CD4-positive, alpha-beta T cell treated with Interleukin-21 for 1 hour (primary cell): ENCODE results near the gene MFRP.

ENCODE experiments used
- DNase-seq: peaks from one replicate; pipeline ENCODE4 v3.0.0-alpha.2; 2020

Gene MFRP

DNA sequence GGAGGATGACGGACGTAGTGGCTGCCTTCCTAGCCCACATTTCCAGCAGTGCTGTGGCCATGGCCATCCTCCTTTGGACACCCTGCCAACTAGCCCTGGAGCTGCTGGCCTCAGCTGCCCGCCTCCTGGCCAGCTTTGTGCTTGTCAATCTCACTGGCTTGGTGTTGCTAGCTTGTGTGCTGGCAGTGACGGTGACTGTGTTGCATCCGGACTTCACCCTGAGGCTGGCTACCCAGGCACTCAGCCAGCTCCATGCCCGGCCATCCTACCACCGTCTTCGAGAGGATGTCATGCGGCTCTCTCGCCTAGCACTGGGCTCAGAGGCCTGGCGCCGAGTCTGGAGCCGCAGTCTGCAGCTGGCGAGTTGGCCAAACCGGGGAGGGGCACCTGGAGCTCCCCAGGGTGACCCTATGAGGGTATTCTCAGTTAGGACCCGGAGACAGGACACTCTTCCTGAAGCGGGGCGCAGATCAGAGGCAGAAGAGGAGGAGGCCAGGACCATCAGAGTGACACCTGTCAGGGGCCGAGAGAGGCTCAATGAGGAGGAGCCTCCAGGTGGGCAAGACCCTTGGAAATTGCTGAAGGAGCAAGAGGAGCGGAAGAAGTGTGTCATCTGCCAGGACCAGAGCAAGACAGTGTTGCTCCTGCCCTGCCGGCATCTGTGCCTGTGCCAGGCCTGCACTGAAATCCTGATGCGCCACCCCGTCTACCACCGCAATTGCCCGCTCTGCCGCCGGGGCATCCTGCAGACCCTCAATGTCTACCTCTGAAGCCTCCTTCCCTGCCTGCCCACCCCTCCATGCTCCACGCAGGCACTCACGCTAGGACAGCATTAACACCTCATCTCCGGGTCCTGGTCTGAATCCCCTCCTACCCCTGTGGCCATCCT lies 10.6 kb downstream of the MFRP start:
- no peak for DNase-seq

- DNase-seq, result no peak
Measured at GRCh38 chr11:119335091-119335654, 11.3 kb downstream of the MFRP start.

DNA sequence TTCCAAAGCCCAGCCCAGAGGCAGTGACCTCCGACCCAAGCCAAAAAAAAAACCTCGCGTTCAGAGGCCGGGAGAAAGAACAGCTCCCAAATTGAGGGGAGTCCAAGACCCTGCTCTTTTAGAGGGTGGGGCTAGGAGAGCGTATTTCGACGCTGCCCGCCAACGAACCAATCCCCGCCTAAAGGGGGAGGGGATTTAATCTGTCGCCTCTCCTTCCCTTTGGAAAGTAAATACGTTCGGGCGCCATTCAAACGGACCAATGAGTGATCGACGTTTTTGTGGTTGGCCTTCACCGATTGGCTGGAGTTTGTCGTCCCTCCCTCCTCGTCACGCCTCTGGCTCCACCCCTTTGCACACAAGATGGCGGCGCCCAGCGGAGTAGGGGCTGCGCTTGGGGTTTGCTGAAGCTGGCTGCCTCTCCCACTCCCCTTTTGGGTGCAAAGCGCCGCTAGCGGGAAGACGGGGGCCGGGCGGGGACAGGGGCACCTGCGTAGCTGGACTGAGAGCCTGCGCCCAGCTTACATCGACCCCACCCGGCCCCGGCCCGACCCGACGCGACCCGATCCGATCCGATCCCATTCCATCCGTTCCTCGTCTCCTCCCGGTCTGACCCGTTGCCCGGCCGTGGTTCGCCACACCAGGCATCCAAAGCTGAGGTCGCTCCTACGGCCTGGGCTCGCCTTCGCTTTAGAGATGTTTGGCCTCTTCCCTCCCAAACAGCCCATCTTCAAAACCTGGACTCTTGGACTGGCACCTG lies 12.2 kb downstream of the MFRP start, which contains the start of gene RNF26:
RNF26 (plus strand) TSS at position 354 of the 757 bp plus-strand sequence. CDS start 596 bp downstream, outside the sequence.
- peak; percentile 97 for DNase-seq

DNA sequence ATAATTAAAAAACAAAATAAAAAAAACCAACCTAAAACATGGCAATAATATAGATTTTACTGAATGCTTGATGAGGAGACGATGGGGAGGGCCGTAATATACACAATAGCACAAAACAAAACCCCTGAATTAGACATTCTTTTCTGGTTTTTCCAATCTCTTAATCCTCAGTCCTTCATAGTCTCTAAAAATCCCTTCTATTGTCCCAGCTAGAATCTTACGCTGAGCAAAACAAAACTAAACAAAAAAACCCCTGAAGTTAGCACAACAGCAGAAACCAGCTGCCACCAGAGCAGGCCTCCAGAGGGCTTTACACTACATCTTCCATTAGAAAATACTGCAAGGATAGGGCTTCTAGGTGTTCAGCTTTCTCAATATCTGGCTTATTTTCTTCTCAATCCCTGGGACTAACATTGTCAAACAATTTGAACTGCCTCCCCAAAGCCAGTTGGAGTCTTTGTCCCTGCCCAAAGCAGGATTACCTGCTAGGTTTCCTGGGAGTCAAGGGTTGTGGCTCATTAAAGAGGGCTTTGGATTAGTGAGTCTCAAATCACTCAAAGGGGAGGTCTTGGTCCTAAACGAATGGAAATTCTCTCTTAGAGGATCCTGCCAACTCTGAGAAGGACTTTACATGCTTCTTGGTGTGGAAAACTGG lies 14.3 kb downstream of the MFRP start:
- DNase-seq, result no peak

GRCh38 chr11:119330237-119330636 lies 16.3 kb downstream of the MFRP start:
- DNase-seq, result no peak

GRCh38 chr11:119329320-119329719 lies 17.2 kb downstream of the MFRP start:
- DNase-seq, result no peak

DNA sequence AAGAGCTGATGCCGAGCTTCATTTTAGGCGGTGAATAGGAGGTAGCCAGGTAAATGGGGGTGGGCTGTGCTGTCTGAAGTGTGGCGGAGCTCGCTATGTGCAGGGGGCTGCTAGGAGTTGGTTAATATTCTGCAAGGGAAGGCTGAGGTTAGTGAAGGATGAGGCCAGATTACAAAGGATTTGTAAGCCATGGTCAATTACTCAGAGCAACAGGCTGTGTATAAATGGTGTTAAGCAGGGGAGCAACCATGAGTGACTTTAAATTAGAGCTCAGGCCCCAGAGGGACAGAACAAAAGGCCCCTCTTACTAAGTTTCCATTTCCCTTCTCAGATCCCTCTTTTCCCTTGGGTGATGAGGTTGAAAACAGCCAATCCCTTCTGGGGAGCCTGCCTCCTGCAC lies 22.3 kb downstream of the MFRP start:
- no peak for DNase-seq

GRCh38 chr11:119323532-119324033 lies 22.9 kb downstream of the MFRP start:
- DNase-seq, result peak; percentile 79

DNA sequence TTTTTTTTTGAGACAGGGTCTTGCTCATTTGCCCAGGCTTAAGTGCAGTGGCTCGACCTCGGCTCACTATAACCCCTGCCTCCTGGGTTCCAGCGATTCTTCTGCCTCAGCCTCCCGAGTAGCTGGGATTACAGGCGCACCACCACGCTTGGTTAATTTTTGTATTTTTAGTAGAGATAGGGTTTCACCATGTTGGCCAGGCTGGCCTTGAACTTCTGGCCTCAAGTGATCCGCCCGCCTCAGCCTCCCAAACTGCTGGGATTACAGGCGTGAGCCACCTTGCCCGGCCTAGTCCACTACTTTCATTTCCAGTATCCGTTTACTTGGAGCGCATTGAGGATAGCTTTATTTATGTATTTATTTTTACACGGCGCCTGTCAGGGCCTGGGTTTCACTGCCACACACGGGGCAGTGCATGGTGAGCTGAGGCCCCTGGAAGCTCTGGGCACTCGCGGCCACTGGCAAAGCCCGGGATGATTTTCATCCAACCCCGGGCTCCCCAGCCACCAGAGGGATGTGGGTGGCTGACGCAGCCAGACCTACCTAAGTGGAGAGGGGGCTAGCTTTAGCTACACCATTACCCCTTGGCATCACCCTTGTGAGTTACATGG lies 23.5 kb downstream of the MFRP start:
- DNase-seq, result no peak

DNA sequence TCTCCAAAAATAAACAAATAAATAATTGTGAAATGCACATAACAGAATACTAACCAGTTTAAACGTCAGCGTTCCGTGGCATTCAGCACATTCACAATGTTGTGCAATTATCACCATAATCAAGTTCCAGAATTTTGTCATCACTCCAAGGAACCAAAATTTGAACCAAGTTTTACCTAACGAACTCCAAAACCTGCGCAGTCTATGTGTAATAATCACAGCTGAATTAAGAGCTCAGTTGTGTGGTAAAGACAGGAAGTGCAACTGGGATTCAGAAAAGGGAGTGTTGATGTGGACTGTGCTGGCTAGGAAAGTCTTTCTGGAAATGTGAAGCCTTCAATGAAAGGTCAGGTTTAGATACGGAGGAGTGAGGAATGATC lies 24.2 kb downstream of the MFRP start:
- DNase-seq, result no peak

DNA sequence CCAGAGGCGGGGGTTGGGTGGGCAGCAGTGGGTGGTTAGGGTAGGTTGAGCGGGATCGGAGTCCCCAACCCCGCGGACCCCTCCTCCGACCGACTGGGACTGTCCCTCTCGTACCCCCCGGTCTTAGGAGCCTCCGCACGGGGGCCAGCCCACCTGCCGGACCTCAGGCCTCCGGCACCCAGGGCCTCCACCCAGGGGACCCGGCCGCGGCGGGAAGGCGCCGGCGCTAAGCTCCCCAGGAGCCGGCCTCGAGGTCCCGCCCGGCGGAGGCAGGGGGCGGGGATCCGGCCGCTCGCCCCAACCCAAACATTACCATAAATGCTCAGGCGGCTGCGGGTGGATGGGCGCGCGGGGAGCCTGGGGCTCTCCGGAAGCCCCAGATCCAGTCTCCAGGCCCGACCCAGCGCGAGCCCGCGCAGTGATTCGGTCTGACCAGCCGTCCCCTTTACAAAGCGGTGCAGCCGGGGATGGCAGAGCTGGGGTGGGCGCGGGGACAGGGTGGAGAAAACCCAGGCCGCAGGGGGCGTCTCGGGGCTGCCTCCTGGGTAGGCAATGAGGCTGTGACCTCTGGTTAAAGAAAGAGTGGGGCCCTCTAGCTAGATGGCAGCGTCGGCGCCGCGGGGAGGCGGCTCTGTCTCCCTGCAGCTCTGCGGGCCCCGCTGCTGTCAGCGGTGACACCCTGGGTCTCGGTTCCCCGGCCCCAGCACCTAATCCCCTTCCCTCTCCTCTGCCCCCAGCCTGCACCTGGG lies 25.6 kb downstream of the MFRP start:
- DNase-seq, result peak; percentile 55

DNA sequence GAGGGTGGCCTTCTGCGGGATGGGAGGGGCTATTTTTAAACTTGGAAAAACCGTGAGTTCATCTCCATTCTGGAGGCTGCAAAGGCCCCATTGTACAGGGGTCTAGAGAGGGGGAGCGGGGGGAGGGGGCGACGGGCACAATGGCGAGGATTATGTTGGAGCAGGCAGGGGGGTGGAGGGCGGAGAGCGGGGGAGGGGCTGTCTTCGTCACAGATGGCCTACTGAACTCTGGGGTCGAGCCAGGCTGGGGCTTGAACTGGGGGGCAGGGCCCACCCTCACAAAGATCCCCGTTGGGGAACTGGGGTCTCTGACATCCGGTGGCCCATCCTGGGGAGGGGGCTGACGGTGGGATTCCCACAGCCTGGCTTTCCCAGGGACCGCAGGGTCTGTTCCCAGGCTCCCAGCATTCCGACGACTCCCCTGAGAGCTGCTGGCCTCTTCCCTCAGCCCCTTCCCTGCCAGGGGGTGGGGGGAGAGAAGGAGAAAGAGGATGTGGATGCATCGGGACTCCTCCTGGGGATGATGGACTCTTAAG lies 26.2 kb downstream of the MFRP start:
- DNase-seq, result no peak

DNA sequence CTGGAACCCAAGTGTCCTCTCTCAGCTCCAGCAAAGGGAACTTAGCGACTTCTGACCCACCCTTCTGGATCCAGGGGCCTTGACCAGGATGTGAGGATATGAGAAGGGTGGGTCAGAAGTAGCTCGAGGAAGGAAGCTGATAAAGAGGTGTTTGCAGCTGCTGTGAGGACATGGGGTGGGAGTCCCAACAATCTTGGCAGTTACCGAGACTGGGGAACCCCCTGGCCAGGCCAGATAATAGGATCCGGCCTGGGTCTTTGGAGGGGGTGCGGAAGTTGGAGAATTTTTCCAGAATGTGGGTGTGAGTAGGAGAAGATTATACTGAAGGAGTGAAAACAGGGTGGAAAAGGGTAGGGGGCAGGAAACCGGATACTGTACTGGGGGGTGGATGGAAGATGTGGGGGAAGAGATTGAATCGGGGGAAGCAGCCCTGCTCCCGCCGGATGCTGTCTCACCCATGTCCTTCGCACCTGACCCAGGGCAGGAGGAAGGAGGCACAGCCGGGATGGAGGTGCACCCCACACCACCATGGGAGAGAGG lies 26.7 kb downstream of the MFRP start:
- DNase-seq, result no peak

GRCh38 chr11:119319136-119319699 lies 27.3 kb downstream of the MFRP start:
- DNase-seq, result no peak

GRCh38 chr11:119318240-119319135 lies 28.0 kb downstream of the MFRP start:
- peak; percentile 59 for DNase-seq

DNA sequence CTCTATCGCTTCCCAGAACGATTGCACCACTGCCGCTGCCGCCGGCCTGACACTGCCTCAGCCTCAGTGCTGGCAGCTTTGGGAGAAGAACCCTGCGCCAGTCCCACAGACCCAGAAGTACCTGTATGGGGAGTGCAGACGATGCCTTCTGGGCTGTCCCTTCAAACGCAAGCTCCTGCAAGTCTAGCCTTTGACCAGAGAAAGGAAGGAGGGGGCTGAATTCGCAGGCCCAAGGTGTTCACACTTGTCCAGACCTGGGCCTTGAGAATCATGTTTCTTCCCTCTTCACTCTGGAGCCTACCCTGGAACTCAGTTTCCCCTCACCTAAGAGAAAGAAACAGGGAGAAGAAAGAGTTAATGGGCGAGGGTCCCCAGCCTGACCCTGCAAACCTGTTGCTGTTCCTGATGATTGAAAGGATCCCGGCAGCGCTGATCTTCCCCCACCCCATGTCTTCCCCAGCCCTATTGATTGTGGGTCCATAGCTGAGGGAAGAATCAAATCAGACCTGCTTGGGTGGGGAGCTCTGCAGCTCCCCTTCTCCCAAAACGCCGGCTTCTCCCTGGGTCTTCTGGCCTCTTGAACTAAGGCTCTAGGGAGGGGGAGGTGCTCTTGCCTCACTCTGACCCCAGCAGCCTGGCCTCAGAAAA lies 28.8 kb downstream of the MFRP start:
- no peak for DNase-seq

- DNase-seq, result no peak
Measured at GRCh38 chr11:119316729-119317591, 29.5 kb downstream of the MFRP start, which contains the start of gene MCAM. Gene MCAM (minus strand): TSS chr11:119317130. CDS start chr11:119317101, 29 bp downstream.
